HG03175 (cell line): ENCODE measurements around the gene TNFRSF8.
"Not testable (repeated sequence)": the region's sequence is repeated elsewhere in the genome, so short reads cannot be mapped to it uniquely, and the experiment has no call there.

ENCODE experiments used
- ATAC-seq: cut with Tn5 transposase; IDR thresholded peaks from one replicate; pipeline ENCODE4 v1.9.1; 2021; ENCODE audit warnings: mild to moderate bottlenecking, moderate library complexity; ENCODE audit not compliant: unreplicated experiment

Gene TNFRSF8

DNA sequence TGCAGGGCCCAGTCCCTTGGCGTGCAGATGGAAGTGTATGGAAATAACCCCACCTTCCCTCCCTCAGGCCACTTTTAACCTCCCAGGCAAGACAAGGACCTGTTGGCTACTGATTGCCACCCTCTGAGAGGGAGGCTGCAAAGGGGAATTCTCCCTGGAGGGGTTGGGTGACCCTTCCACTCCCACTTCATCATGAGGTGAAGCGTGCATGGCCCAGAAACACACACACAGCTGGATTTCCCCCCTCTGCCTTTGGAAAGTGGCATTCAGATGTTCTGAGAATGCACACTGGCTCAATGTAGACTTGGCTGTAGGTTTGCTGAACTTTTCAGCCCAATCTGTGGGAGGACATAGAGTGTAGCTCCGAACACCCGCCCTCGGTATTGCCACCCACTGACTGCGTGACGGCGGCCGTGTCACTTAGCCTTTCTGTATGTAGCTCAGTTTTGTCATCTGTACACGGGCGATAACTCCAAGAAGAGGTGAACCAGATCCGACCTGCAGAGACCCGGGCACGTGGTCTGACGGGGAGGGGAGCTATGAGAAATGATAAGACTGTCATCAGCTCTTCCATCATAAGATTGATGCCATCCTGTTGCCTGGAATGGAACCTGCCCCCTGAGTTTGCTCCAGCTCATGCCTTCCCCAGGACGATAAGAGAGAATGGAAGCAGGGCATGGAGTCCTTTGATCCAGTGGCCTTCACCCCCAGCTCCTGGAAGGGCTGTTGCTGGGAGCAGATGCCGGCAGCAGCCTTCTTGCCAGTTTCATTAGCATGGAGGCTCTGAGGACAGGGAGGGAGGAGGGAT lies 24.5 kb upstream of the TNFRSF8 start:
- no peak for ATAC-seq

DNA sequence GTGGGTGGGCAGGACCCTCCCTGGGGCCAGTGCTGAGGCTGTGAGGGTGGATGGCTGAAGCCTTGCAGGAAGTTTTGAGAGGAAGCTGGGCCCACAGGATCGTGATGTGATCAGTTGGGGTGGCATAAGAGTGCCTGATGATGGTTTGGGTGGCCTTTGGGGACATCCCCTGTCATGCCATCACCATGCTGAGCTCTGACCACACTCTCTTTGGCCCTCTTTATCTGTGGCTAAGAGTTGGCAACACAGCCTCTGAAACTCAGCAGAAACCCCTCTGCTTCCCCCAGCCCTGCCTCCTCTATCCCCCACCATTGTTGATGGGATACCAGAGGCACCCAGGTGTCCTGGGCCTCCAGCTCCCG lies 24.0 kb upstream of the TNFRSF8 start:
- no peak for ATAC-seq

DNA sequence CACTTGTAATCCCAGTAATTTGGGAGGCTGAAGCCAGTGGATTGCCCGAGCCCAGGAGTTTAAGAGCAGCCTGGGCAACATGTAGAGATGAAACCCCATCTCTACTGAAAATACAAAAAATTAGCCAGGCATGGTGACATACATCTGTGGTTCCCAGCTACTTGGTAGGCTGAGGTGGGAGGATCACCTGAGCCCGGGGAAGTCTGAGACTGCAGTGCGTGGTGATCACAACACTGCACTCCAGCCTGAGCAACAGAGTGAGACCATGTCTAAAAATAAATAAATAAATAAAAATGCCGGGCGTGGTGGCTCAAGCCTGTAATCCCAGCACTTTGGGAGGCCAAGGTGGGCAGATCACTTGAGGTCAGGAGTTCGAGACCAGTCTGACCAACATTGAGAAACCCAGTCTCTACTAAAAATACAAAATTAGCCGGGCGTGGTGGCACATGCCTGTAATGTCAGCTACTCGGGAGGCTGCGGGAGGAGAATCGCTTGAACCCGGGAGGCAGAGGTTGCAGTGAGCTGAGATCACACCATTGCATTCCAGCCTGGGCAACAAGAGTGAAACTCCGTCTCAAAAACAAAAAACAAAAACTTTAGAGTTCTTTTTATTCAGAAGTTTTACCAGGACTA lies 23.2 kb upstream of the TNFRSF8 start:
- ATAC-seq = peak; percentile 44

DNA sequence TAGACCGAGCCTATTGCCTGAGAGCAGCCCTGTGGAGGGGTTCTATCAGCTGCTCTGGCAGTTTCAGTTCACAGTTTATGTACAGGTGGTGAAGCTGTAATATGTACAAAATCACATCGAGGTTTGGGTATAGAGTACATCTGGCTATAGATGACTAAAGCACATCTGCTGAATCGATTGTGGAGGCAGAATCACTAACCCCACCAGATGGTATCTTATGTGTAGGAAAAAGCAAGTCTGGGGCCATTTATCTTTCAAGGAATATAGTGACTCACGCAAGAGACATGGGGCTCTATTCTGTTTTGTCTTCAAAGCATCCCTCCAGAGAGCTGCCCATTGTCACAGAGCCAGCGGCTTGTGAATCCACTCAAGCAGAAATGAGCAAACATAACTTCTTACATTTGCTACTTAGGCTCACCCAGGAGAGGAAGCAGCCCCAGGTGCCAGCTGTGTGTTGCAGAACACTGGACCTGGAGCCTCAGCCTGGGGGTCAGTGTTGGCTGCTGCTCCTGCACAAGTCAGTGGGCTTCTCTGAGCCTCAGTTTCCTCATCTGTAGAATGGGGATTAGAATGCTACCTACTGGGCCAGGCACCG lies 22.5 kb upstream of the TNFRSF8 start:
- ATAC-seq = peak; percentile 81

DNA sequence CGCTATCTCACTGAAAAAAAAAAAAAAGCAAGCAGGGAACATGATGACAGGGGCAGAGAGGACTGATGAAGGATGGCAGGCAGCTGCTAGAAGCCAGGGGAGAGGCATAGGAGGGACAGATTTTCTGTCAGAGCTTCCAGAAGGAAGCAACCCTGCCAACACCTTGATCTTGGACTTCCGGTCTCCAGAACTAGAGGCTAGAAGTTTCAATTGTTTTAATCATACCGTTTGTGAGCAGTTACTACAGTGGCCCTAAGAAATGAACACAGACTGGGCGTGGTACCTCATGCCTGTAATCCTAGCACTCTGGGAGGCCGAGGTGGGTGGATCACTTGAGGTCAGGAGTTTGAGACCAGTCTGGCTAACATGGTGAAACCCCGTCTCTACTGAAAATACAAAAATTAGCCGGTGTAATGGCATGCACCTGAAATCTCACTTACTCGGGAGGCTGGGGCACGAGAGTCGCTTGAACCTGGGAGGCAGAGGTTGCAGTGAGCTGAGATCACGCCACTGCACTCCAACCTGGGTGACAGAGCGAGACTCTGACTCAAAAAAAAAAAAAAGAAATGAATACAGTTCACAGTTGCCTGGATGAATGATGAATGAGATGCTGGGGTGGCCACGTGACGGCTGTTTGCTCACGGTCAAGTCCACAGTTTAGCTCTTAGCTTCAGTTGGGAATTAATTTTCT lies 18.8 kb upstream of the TNFRSF8 start:
- not testable (repeated sequence) for ATAC-seq

DNA sequence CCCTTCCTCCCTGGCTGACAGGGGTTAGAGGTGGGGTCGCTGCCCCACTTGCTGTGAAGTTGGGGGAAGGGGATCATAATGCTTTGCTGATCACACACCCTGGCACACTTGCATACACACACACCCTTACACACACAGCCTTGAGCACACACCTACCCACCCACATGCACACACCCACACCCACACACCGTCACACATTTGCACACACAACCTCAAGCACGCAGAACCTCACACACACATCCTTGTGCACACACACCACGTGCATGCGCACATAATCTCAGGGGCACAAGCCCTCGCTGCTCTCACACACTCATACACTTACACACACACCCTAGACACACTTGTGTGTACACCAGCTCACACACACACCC lies 16.4 kb upstream of the TNFRSF8 start:
- ATAC-seq = no peak

DNA sequence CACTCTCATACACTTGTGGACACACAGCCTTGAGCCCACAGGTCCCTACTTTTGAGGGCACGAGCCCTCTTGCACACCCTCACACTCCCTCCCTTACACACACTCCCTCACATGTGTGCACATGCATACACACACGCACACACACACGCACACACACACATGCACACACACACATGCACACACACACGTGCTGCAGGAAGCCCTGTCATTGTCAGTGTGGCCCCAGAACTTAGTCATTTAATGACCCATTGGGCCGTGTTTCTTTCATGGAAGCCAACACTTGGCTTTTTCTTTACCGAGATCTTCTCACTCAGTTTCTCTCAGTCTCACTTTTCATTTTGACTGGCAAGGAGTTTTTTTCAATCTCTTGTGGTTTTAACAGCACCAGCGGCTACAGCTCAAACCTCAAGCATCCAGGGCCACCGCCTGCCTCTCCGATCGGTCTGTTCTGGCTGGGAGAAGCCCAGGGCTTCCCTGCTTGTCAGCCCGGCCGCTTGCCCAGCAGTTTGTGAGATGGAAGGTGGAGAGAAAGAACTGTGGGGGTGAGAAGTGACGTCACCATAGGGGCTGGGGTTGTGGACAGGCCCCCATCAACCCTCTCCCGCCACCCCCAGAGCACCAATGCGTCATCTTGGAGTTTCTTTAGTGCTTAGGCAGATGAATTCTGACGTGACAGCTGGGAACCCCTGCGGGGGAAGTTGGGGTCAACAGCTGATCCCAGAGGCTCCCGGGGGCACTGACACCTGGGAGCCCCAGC lies 15.8 kb upstream of the TNFRSF8 start:
- peak; percentile 41 for ATAC-seq

DNA sequence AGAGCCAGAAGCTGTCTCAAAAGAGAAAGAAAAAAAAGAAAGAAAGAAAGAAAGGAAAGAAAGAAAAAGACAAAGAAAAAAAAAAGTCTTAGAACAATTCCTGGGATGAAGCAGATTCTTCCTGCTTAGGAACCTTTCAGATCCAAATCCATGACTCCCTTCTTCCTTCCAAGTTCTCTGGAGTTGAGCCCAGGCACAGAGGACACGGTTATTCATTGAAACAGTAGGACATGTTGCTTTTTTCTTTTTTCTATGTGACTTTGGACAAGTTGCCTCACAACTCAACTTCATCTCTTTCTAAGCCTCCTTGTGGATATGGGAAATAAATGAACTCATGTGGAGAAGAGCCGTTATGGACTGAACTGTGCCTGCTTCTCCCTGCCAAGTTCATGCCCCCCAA lies 14.7 kb upstream of the TNFRSF8 start:
- ATAC-seq = no peak

DNA sequence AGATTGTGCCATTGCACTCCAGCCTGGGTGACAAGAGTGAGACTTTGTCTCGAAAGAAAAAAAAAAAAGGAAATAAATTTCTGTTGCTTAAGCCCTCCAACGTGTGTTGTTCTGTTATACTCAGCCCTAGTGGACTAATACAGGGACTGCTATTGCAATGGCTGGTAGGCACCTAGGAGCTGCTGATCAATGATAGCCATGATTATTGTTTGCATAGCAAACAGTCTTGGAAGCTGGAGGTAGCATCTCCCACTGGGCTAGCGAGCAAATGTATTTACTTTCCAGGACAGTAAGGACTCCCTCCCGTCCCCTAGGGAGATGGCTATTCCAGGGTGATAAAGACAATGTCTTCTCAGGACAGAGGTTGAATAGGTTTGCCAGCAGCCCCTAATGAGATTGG lies 13.5 kb upstream of the TNFRSF8 start:
- no peak for ATAC-seq

DNA sequence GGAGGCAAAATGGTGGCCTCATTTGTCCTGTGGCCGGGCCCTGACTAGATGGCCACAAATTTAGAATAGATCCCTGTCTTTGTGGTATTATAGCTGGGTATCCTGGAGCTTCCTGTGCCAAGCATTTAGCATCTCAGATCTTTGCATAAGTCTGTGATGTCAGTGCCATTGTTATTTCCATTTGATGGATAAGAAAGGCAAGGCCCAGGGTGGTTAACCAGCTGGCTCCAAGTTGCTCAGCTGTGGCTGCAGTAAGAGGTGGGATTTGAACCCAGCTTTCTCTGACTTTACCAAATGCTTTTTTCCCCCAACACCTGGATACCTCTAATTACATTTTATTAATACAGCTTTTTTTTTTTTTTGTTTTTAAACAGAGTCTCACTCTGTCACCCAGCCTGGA lies 11.7 kb upstream of the TNFRSF8 start:
- no peak for ATAC-seq

DNA sequence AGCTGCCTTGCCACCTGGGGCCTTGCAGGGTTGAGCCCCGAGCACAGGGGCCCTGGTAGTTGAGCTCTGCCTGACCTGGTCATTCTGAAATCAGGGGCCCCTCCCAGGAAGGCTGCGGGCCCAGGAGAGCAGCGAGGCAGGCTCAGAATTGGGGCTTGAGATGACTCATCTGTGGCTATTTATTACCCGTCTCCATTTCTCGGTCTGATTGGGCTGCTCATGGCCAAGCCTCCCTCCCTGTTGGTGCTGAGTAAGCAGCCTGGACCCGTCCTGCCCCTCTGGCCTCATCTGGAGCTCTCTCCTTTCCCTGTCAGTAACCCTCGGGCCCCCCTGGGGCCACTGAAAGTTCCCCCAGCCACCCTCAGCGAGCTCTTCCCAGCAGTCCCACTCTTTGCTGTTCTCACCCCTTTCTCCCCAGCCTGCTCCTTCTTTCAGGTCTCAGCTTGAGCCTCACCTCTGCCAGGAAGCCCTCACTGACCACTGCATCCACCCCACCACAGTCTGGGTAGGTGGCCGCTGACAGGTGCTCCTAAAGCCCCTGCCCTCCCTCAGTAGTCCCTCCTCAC lies 11.0 kb upstream of the TNFRSF8 start:
- peak; percentile 78 for ATAC-seq

DNA sequence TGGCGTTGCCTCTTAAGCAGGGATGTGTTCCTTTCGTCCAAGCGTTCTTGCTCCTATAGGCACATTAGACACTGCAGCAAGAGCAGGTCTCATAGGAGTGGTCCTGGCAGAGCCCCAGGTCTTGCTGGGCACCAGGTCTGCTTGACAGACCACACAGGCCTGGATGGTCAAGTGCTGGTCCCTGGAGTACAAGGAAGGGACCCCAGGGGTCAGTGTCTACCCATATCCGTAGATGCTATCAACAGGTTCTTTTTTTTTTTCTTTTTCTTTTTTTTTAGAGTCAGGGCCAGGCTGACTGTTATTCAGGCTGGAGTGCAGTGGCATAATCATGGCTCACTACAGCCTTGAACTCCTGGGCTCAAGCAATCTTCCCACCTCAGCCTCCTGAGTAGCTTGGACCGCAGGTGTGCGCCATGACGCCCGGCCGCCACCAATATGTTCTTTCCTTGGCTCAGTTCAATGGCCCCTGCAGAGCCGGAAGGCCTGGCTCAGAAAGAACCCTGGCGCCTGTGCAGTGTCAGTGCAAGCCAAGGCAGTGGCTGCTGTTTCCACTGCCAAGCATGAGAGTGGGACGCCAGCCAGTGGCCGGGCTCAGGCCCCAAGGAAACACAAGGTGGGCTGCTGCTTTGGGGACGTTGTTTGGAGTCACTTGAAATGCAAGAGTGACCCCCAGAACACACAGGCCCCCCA lies 10.0 kb upstream of the TNFRSF8 start:
- no peak for ATAC-seq

DNA sequence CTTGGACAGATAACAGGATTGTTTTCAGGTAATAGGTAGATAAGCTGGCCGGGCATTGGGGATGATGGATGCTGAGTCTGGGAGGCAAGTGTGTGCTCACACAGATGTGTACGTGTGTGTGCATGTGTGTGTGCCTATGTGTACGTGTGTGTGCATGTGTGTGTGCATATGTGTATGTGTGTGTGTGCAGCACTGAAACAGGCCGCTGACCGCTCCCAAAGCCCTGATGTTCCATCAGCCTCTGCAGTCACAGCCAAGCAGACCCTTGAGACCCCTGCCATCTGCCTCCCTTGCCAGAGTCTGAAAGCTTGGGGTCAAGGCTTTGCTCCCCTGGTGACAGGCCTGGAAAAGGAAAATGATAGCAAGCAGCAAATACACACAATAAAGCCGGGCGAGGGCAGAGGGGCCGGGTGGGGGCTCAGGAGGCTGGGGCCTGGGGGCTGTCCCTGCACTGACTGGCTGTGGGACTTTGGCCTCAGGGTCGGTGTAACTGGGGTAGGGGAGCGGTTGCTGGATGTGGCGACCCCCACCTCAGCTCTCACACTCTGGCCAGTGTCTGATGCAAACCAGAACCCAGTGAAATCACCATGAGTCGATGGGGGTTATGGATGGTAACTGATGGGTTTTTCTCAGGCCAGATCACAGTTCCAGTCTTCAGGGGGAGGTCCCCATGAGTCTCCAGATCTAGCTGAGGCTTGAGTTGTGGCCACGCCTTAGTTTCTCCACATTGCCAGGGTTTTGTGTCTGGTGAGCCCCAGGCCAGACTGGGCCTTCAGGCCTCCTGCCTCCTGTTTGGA lies 9.2 kb upstream of the TNFRSF8 start:
- ATAC-seq = no peak

DNA sequence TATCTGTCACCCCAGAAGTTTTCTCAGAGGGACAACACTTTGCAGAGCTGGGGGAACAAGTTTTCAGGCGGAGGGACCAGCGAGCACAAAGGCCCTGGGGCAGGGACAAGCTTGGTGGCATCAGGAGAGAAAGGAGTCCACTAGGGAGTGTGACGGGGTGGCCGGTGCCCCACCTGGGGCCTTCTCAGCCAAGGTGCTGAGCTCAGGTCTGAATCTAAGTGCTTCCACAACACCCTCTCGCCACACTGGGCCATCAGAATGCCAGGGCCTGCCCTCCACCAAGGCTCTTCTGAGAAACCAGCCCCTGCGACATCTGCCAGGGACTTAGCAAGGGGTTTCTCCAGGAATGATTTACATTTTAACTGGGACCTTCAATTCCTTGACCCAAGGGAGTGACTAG lies 7.8 kb upstream of the TNFRSF8 start:
- ATAC-seq = no peak

DNA sequence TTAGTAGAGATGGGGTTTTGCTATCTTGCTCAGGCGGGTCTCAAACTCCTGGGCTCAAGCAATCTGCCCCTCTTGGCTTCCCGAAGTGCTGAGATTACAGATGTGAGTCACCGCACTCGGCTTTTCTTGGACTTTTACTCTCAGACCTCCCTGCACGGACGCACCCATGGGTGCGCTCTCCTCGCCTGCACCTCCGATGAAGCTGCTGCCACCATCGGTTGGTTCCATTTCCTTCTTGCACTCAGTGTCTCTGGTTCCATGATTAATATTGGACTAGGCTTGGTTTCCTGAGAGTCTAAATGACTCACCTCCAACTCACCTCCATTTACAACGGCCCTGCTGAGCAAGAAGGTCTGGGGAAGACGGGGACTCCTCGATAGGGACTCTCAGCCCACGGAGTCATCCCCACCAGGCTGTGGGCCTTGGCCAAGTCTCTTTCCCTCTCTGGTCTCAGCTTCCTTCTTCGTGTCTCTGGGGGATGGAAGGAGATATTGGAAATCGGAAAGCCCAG lies 6.7 kb upstream of the TNFRSF8 start:
- no peak for ATAC-seq

DNA sequence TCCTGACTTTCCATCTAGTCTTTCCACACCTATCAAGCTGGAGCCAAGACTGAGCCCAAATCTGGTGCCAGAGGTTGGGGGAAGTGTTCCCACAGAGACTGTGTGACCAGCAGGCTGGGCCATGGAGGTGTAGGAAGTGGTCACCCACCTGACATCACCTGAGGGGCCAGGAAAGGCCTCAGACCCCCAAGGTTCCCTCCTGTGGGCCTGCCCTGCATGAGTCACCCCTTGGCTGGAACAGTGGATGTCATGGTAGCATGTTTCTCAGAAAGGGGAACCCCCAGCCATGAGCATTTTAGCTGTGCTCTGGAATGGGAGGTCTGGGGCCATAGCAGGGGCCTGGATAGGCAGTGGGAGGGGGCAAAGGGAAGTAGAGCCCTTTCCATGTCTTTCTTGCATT lies 5.7 kb upstream of the TNFRSF8 start:
- ATAC-seq = no peak

DNA sequence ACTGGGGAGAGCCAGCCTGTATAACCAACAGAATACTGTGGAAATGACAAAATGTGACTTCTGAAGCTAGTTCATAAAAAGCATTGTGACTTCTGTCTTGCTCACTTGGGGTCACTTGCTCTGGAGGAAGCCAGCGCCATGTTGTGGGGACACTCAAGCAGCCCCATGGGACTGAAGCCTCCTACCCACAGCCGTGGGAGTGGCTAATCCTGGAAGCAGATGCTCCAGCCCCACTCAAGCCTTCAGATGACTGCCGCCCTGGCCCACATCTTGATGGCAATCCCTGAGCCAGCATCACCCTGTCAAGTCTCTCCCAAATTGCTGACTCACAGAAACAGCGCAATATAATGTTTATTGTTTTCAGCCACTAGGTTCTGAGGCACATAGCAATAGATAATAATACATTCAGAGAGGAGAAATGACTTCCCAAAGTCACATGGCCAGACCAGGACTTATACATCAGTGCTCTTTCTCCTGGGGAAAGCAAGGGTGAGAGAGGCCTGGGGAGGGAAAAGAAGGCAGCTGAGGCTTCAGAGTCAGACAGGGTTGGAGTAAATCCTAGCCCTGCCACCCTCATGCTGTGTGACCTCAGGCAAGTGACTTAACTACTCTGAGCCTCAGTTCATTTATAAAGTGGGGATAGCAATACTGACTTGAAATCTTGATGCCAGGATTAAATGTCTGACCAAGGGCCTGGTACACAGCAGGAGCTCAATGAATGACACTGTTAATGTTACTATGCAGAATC lies 5.0 kb upstream of the TNFRSF8 start:
- ATAC-seq = no peak

DNA sequence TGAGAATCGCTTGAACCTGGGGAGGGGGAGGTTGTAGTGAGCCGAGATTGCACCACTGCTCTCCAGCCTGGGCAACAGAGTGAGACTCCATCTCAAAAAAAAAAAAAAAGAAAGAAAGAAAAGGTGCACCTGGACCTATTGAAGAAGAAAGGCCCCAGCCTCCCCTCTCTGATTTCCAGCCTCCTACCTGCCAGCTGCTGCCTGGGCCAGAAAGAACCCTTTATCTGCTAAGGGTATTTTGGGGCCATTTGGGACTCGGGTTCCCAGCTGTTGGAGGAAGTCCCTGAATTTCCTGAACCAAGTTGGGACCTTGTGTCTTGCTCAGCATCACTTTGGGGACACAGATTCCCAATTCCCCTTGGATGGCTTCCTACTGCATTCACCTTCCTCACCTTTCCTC lies 3.9 kb upstream of the TNFRSF8 start:
- no peak for ATAC-seq
